Aorta (tissue), 5 donors: ENCODE results near the gene DDX10. TPM values are rescaled to one million over a fixed set of nuclear protein-coding genes. Genes with fewer than 3 reads are reported as not detected.
A peak's percentile ranks its signal among the peaks of the same experiment; 100 is the strongest.

Experiments used
- ATAC-seq: fragments of 200-7000 bp; cut with Tn5 transposase; one replicate; pipeline ENCODE4 v1.9.1; 2022; ENCODE audit warnings: moderate library complexity; ENCODE audit not compliant: low FRiP score
- DNase-seq, 2 donors: peaks; one replicate each; pipeline ENCODE4 v3.0.0-alpha.2; 2020
- H3K27ac ChIP-seq, 2 donors: one replicate each; pipeline ENCODE4 v1.5.1; 2013; ENCODE audit warnings: low read length in 2 of 2, mild to moderate bottlenecking in 2 of 2, moderate library complexity in 2 of 2, control low read depth in 1 of 2, inconsistent platforms in 1 of 2, low read depth in 1 of 2
- H3K27me3 ChIP-seq, 2 donors: one replicate each; pipeline ENCODE4 v1.6.1; 2013; ENCODE audit warnings: control low read depth in 1 of 2, low read length in 1 of 2, mild to moderate bottlenecking in 1 of 2, moderate library complexity in 1 of 2; ENCODE audit not compliant: insufficient read depth in 2 of 2, control insufficient read depth in 1 of 2
- H3K36me3 ChIP-seq, 2 donors: one replicate each; pipeline ENCODE4 v1.6.1; 2013; ENCODE audit warnings: control low read depth in 1 of 2, low read length in 1 of 2, mild to moderate bottlenecking in 1 of 2; ENCODE audit not compliant: insufficient read depth in 2 of 2, control insufficient read depth in 1 of 2
- H3K4me1 ChIP-seq, 2 donors: one replicate each; pipeline ENCODE4 v1.6.1; 2013; ENCODE audit warnings: low read length in 2 of 2, control low read depth in 1 of 2, mild to moderate bottlenecking in 1 of 2, moderate library complexity in 1 of 2; ENCODE audit not compliant: insufficient read depth in 2 of 2, control insufficient read depth in 1 of 2
- H3K4me3 ChIP-seq, 2 donors: one replicate each; pipeline ENCODE4 v1.5.1; 2013; ENCODE audit warnings: low read length in 2 of 2, control low read depth in 1 of 2, mild to moderate bottlenecking in 1 of 2
- H3K9me3 ChIP-seq: one replicate; pipeline ENCODE4 v1.6.1; 2013; ENCODE audit warnings: mild to moderate bottlenecking, low read length; ENCODE audit not compliant: control insufficient read depth
- WGBS, 2 donors: extraction: QIAGEN DNeasy Blood & Tissue Kit; methylation state at CpG; one replicate each; pipeline ENCODE4 v1.1.7; 2013; 5-methylcytosine and 5-hydroxymethylcytosine counted together
- intact Hi-C, 2 donors: fragments of 100-400 bp; cut with DNase I; formaldehyde crosslinking; loops; one replicate each; pipeline versions ENCODE4 v1.14.2 to v1.15.0; 2022
- polyA plus RNA-seq, 2 donors: library from polyadenylated mRNA; stranded (reverse); fragments of 200-250 nt; gene quantifications; one replicate each; pipeline ENCODE4 v1.2.3, GENCODE V29; 2013
- total RNA-seq, 2 donors: library from RNA; stranded (reverse); fragmentation: NEBNext Ultra II Directional; extraction: Animal tissue kit (Norgen Biotek cat#: 25700); gene quantifications; one replicate each; pipeline ENCODE4 v1.2.1, GENCODE V29; 2021
- donor health status: healthy with polysubstance abuse.
- donor health status: Bipolar disorder and iron deficiency.
- donor health status: DM: no; HTN: no; CAD: no.
- donor health status: DM: no; HTN: no; CAD: no.
- donor health status: DM: yes; HTN: yes; CAD: no.

Gene DDX10
- total and polyA plus RNA-seq, 4 donors: 9.3 to 24.2 (median 15.3) TPM

DNA sequence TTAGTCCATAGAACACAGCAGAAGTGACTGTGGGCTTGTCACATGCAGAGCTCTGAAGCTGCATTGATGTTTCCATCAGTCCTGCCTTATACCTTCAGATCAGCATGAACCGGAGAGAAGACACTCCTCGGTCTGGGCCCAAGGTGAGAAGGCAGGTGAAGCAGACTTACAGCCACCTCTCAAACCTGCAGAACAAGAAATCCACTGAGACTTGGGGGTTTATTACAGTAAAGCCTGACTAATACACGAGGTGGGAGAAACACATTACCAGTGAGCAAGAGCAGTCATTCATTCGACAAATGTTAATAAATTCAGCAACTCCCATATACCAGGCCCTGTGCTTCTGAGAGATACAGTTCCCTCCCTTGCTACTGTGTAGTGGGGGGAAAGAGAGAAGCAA lies 279.0 kb downstream of the DDX10 start:
- WGBS, 2 donors: 83 to 91% methylated on average over 4 of the region's 4 CpGs
- ATAC-seq (no peak), DNase-seq (no peak)
- intact Hi-C loops: no loop called here
- Histone ChIP-seq H3K4me1 (peaks cover 0 to 2% of the 10 kb centered on the region in 2 donors), H3K4me3 (no peak overlapping the region), H3K27ac (no peak overlapping the region), H3K27me3 (no peaks in the 10 kb centered on the region), H3K9me3 (peaks cover 3% of the 10 kb centered on the region), H3K36me3 (peaks cover 5 to 6% of the 10 kb centered on the region in 2 donors)

DNA sequence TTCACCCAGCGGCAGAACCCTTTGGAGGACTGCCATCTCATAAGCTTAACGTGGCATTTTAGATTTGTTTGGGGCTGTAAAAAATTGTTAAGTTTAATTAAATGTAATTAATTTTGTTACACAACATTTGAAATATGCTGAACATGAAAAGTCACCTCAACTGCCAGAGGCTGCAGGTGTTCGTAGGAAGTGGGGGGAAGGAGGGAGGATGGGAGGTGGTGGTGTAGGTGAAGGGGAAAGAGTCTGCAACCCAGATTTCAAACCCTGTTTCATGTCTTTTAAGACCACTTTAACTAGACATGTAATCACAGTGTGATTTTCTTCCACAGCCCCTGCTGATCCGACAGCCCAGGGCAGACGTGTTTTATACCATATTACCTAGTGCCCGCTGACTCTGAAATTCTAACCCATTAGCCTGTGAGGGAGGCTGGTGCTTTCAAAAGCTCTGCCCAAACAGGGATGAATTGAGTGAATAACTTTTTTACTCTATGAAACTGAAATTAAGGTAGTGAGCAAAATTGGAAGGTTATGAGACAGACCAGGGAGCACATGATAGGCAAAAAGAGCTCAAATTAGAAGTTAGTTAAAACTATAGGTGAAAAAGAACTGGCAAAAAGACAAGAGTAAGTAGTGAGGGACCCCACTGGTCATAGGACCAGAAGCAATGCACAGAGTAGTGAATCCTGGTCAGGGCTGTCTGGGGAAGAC lies 279.8 kb downstream of the DDX10 start:
- peaks cover 3% of the 10 kb centered on the region for H3K9me3 ChIP-seq
- ATAC-seq (no peak), DNase-seq (no peak)
- intact Hi-C loops: no loop called here
- H3K27ac ChIP-seq: no peak overlapping the region
- peaks cover 0 to 2% of the 10 kb centered on the region in 2 donors for H3K4me1 ChIP-seq
- WGBS, 2 donors: 94 to 96% methylated on average over 6 of the region's 6 CpGs
- no peak overlapping the region for H3K4me3 ChIP-seq
- no peaks in the 10 kb centered on the region for H3K27me3 ChIP-seq
- H3K36me3 ChIP-seq: peaks cover 5 to 6% of the 10 kb centered on the region in 2 donors

DNA sequence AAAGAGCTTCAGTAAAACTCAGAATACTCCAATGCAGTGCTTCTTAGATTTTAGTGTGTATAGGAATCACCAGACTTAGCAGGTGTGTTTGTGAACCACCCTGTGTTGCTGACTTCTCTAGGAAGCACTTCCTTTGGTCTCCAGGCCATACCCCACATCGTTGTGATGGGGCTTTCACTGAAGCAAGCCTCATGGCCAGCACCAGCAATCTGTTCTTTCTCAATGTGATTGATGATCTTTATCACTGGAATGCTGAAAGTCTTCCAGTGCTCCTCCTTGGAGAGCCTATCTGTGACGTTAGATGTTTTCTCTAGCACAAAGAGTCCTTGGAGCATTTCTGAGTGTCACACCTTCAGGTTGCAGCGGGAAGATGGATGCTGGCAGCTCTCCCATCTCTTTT lies 280.5 kb downstream of the DDX10 start:
- H3K27ac ChIP-seq: no peak overlapping the region
- 69 to 77% methylated on average over 3 of the region's 3 CpGs for WGBS, 2 donors
- peaks cover 3% of the 10 kb centered on the region for H3K9me3 ChIP-seq
- no peaks in the 10 kb centered on the region for H3K27me3 ChIP-seq
- no peak overlapping the region for H3K4me3 ChIP-seq
- intact Hi-C loops: no loop called here
- peaks cover 0 to 2% of the 10 kb centered on the region in 2 donors for H3K4me1 ChIP-seq
- peaks cover under 1 to 5% of the 10 kb centered on the region in 2 donors for H3K36me3 ChIP-seq
- DNase-seq: no peak
- no peak for ATAC-seq

DNA sequence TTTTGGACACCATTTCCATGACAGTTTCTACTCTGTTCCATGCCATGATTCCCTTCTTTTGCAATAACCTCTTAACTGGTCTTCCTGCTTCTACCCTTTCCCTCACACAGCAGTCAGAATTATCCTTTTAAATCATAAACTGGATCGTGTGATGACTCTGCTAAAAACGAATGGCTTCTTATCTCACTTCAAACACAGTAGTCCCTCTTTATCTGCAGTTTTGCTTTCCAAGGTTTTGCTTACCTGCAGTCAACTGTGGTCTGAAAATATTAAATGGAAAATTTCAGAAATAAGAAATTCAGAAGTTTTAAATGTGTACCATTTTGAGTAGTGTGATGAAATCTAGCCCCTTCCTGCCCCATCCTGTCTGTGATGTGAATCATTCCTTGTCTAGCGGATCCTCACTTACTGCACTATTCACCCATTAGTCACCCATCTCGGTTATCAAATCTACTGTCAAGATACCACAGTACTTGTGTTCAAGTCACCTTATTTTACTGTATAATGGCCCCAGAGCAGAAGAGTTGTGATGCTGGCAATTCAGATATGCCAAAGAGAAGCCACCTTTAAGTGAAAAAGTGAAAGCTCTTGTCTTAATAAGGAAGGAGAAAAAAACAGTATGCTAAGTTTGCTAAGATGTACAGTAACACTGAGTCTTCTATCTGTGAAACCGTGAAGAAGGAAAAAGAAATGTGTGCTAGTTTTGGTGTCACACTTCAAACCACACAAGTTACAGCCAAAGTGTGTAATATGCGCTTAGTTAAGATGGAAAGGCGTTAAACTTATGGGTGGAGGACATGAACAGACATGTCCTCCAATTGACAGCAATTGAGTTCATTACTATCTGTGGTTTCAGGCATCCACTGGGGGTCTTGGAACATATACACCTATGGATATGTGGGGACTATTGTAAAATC lies 283.0 kb downstream of the DDX10 start:
- no peak overlapping the region for H3K4me3 ChIP-seq
- 90 to 92% methylated on average over 7 of the region's 7 CpGs for WGBS, 2 donors
- H3K27me3 ChIP-seq: no peaks in the 10 kb centered on the region
- ATAC-seq (no peak), DNase-seq (no peak)
- peaks cover 3% of the 10 kb centered on the region for H3K9me3 ChIP-seq
- intact Hi-C loops: no loop called here
- no peaks in the 10 kb centered on the region for H3K36me3 ChIP-seq
- H3K27ac ChIP-seq: no peak overlapping the region
- peaks cover 0 to 2% of the 10 kb centered on the region in 2 donors for H3K4me1 ChIP-seq

DNA sequence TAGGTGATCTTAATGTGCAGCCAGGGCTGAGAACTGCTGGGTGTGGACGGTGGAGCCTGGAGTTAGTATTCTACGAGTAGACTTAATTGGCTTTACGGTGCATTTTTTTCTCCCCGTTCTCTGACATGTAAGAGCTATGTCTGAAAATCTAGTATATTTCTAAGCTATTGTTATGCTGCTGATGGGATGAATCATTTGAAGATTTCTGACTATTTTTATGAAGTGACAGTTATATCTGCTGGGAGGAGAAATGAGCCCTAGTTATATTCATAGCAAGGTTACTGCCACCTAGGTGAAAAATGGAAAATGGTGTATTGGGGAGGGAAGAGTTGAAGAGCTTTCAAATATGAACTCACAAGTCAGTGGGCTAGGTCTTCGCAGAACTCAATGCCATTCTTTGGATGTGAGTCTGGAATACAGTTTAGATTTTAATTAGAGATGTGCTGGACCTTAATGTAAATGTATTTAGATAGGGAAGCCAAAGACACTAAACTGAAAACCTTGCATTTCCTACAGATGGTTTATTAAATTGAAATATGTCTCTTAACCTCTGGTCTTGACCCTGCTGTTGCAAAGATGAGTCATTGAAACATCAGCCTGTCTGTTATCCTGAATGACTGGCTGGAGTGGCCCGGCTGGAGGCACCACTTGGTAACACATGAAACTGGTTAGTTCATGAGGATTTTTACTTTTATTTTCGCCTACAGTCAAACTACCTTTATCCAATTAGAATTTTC lies 293.7 kb downstream of the DDX10 start:
- H3K9me3 ChIP-seq: no peaks in the 10 kb centered on the region
- H3K36me3 ChIP-seq: no peaks in the 10 kb centered on the region
- 88 to 89% methylated on average over 7 of the region's 7 CpGs for WGBS, 2 donors
- DNase-seq: no peak
- H3K4me3 ChIP-seq: no peak overlapping the region
- no peak overlapping the region for H3K27ac ChIP-seq
- ATAC-seq: no peak
- H3K4me1 ChIP-seq: no peaks in the 10 kb centered on the region
- intact Hi-C loops: no loop called here
- no peaks in the 10 kb centered on the region for H3K27me3 ChIP-seq

DNA sequence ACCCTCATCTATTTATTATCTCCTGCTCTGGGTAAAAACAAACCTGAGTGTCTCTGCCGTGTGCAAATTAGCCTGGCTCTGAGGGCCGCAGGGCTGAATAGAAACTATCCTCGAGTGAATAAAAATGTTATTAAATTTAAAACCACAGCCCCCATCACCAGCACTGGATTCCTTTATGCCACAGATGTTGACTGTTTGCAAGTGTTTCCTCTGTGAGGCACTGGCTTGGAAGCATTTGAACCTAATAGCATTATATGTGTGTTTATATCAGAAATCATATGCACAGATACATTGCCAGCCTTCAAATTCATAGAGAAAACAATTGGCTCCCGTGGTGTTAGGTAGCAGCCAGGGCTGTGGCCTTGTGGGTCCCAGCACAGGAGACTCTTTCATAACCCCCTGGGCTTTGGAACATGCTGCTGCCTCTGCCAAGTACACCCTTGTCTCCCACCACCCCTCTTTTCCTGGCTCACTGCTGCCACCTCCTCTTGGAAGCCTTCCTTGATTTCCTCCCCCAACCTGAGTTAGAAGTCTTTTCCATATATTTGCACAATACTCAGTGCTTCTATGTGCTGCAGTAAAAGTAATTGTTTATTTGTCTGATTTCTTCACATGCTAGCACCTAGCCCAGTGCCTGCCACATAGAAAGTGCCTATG lies 294.4 kb downstream of the DDX10 start:
- DNase-seq (no peak), ATAC-seq (no peak)
- intact Hi-C loops: no loop called here
- Histone ChIP-seq H3K27ac (no peak overlapping the region), H3K36me3 (no peaks in the 10 kb centered on the region), H3K27me3 (no peaks in the 10 kb centered on the region), H3K9me3 (no peaks in the 10 kb centered on the region), H3K4me1 (no peaks in the 10 kb centered on the region), H3K4me3 (no peak overlapping the region)
- 67 to 73% methylated on average over 4 of the region's 4 CpGs for WGBS, 2 donors

DNA sequence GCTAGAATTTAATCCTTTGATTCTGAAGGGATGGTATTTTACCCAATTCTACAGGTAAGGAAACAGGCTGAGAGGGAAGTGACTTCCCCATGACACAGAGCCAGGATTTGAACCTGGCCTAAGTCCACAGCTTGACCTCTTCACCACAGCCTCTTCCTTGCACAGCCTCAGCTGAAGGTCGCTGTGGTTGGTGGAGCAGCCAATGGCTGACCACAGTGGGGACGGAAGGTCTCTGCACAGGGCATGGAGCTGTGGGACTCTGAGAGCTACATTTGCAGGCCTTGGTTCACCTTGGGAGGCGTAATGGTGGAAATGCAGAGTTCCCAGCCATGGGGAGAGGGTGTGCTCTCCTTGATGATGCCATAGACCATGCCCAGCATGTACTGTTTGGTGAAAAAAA lies 295.0 kb downstream of the DDX10 start:
- H3K27ac ChIP-seq: no peak overlapping the region
- no peaks in the 10 kb centered on the region for H3K36me3 ChIP-seq
- peak; percentile 11 for ATAC-seq
- H3K4me3 ChIP-seq: no peak overlapping the region
- no peaks in the 10 kb centered on the region for H3K4me1 ChIP-seq
- H3K9me3 ChIP-seq: no peaks in the 10 kb centered on the region
- 96 to 97% methylated on average over 3 of the region's 3 CpGs for WGBS, 2 donors
- H3K27me3 ChIP-seq: no peaks in the 10 kb centered on the region
- intact Hi-C loops: no loop called here
- no peak for DNase-seq

DNA sequence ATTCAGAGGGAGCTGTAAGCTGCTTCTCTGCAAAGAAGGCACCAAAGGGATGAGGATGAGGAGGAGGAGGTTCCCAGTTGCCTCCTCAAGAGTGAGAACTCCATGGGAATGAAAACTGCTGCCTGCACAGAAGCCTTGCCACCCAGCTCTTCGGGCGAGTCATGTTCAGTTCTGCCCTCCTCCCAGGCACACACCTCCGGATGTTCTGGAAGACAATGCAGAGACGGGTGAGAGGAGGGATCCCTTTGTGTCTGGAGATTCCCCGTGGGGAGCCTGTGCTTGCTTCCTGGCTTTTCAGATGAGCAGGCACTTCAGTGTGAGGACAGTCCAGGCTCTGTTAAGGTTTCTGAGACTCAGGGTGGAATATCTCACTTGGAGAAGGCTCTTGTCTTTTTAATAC lies 295.6 kb downstream of the DDX10 start:
- DNase-seq (no peak), ATAC-seq (no peak)
- Histone ChIP-seq H3K4me1 (no peaks in the 10 kb centered on the region), H3K36me3 (no peaks in the 10 kb centered on the region), H3K9me3 (no peaks in the 10 kb centered on the region), H3K27me3 (no peaks in the 10 kb centered on the region), H3K27ac (no peak overlapping the region), H3K4me3 (no peak overlapping the region)
- intact Hi-C loops: no loop called here
- 93 to 94% methylated on average over 5 of the region's 5 CpGs for WGBS, 2 donors
